GM18868 (cell line): Measurements from ENCODE around the gene GALNT12.

Experiments used
- ATAC-seq: cut with Tn5 transposase; IDR thresholded peaks from one replicate; pipeline ENCODE4 v1.9.1; 2021; ENCODE audit warnings: mild to moderate bottlenecking, moderate library complexity; ENCODE audit not compliant: unreplicated experiment

GALNT12 gene

DNA sequence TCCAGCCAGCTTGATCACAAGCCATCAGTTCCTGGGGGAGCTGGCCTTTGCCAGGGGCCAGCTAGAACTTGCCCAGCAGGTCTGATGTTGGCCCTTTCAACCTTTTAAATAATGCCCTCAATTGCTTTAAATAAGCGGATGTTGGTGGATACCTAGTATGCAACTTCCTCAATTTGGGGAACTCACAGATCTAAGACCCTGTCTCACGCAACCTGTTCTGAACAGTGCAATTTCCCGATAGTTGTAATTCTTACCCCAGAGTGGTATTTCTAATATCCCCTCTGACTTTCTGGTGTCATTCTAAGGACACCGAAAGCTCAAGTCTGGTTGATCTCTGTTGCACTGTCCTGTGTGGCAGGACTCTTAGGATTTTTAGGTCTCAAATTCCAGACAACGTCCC, 23.1 kb downstream of the GALNT12 start:
- no peak for ATAC-seq

DNA sequence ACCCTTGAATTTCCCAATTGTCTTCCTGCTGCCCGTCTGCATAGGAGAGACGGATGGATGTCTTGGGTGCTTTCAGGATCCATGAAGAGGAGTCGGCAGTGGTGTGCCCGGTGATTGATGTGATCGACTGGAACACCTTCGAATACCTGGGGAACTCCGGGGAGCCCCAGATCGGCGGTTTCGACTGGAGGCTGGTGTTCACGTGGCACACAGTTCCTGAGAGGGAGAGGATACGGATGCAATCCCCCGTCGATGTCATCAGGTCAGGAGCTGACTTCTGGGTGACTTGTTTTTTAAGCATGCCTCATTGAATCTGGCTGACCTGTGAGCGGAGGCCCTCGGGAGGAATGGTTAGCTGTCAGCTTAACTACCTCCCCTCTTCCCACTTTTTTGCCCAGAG, 24.2 kb downstream of the GALNT12 start:
- ATAC-seq: no peak

DNA sequence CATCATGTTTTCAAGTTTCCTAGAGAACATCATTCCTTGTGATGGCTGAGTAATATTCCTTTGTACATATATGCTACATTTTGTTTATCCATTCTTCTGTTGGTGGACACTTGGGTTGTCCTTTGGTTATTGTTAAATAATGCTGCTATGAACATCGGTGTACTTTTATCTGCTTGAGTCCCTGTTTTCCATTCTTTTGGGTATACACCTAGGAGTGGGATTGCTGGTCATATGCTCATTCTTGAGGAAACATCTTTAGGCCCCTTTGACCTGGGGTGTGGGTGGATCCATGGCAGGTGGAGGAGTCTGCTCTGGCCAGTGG, 25.3 kb downstream of the GALNT12 start:
- ATAC-seq: no peak

- no peak for ATAC-seq
These were observed 25.9 kb downstream of the GALNT12 start for GRCh38 chr9:98833090-98833956.

GRCh38 chr9:98834386-98834785, 26.9 kb downstream of the GALNT12 start:
- no peak for ATAC-seq

DNA sequence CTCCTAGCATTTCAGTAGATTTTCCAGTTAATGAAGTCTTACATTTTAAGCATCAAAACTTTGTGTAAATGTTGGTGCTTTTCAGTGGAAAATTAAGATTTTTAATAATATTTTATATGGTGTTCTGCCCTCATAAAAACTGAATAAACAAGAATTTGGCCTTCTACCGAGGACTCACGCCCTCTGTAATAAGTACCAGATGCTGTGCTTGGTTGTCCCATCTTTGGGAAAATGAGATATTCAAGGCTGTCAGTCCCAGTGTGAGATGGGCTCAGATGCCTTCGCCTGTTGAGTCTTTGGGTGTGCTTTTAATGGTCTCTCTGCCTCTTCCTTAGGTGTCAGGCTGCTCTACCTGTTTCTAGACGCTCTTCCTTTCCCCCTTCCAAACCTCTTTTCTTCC, 28.7 kb downstream of the GALNT12 start:
- no peak for ATAC-seq

DNA sequence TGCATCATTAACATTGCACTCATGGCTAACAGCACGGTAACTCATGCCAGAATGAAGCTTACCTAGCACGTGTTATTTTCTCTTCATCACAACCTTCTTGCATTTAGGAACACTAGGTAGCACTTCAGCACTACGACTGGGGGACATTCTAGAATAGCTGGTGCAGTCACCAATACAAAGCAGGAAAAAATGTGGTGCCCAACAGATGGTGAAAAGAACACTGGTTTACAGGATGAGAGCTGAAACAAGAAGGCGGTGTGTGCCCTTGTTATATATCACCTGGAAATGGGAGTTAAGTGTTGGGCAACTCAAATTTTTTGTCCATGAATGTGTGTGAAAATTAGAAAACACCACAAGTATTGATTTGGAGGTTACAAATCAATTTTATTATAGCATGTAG, 30.0 kb downstream of the GALNT12 start:
- no peak for ATAC-seq

DNA sequence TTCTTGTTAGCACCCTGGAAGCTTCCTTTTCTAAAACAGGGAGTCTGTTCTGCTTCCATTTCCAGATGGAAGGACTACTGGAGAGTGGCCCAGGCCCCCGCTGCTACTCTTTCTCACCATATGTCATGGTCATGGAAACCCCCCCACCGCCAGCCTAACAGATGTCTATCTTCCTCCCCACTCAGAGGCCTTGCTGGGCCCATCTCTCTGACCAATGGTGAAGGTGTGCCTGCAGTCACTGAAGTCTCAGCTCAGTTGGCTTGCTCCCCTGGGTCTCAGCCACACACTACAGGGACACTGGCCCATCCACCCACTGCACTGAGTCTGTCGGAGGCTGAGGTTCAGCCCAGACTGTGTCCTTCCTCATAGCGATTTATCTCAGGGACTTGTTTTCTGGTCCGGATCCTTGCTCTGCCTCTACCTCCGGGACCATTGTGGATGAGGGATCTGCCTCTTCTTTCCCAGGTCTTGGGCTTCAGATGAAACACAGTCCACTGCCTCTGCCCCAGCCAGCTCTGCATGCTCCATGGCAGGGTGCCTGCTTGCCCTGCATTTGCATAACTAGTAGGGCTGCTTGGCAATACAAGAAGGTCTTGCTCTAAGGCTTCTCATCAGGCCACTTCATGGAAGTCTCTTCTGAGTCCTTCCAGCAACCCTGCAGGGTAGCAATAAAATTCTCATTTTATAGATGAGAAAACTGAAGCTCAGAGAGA, 30.8 kb downstream of the GALNT12 start:
- ATAC-seq: no peak

GRCh38 chr9:98838868-98839565, 31.5 kb downstream of the GALNT12 start:
- ATAC-seq: no peak

DNA sequence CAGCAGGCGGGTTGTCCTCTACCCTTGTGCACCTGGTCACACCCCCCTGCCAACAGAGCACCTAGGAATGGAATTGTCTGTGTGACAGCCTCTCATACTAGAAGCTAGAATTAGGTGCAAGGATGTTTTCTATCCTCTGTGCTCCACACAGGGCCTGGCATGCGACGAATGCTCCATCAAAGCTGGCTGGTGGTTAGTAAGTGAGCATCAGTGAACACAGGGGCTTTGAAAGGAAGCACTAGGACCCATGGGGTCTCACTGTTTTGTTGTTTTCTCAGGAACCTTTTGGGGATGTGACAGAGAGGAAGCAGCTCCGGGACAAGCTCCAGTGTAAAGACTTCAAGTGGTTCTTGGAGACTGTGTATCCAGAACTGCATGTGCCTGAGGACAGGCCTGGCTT, 32.3 kb downstream of the GALNT12 start:
- ATAC-seq: no peak

GRCh38 chr9:98842510-98842909, 35.0 kb downstream of the GALNT12 start:
- ATAC-seq: no peak

DNA sequence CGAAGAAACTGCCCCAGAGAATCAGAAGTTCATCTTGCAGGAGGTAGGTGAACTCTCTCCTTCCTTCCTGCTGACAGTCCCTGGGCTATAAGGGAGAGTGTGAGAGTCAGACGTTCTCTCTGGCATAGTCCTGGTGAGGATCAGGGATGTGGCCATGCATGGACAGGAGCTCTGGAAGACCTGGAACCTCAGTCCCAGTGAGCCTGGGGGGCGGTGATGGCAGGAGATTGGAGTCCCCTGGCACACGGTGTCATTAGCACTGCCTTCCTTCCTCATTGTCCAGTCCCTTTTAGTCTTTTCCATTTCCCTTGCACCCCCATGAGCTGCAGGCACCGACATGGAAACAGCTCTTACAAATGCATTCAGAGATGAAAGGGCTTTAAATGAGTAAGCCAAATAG, 38.6 kb downstream of the GALNT12 start:
- ATAC-seq: no peak

DNA sequence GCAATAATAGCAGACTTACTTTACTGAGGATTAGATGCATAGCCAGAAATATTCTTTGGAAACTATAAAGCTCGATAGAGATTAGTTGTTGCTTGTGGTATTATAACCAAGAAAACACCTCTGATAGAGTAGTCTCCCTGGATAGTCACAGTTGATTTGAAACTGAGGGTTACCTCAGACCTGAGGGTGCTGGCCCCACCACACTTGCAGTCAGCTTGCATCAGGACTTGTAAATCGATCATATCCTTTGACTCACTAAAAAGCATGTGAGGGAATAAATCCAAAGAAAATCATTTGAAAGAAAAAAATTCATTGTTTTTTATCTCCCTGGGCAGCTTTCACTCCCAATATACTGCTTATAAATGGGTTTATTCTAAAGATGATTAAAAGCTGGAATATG, 39.4 kb downstream of the GALNT12 start:
- no peak for ATAC-seq

DNA sequence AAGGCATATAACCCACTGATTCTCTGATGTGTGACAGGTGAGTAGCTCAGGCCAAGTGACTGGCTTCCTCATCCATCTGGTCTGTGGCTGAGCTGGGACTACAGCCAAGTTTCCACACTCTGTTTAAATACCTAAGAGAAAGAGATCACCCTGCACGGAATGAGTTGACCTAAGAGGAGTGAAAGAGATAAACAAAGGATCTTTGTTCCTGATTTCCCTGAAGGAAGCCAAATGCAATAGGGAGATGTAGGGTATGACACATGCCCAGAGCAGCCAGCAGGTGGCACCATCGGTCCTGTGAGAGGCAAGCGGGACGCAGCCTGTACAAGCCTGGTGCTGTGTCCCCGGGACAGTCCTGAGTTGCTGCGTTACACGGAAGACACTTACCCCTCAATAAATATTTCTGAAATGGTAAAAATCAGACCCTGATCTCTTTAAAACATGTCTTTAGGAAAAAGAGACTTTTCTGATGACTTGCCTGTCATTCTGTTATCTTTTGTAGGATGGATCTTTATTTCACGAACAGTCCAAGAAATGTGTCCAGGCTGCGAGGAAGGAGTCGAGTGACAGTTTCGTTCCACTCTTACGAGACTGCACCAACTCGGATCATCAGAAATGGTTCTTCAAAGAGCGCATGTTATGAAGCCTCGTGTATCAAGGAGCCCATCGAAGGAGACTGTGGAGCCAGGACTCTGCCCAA, 41.1 kb downstream of the GALNT12 start:
- ATAC-seq: peak; percentile 92

DNA sequence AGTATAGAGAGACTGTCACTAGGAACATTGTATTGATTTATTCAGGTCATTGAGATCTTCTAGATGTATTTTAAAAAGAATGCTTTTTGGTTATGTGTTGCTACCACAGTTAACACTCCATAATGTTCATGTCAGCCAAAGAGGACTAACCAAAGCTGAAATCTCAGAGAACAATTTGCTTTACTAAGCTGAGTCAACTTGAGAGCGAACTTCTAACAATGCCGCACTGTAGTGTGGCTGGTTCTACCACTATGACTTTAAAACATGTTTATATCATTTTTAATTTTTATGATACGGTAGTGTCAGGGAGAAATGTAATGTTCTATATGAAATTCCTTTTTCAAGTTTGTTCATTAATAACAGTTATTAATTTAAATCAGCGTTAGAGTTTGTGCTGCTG, 42.1 kb downstream of the GALNT12 start:
- no peak for ATAC-seq

- no peak for ATAC-seq
These were observed 43.6 kb downstream of the GALNT12 start for GRCh38 chr9:98850851-98851729.

- no peak for ATAC-seq
These were observed 44.4 kb downstream of the GALNT12 start for GRCh38 chr9:98851730-98852459.

GRCh38 chr9:98852460-98852734, 44.9 kb downstream of the GALNT12 start:
- ATAC-seq: no peak

- ATAC-seq: no peak
These were observed 45.5 kb downstream of the GALNT12 start for GRCh38 chr9:98852961-98853360.

GRCh38 chr9:98854266-98854665, 46.8 kb downstream of the GALNT12 start:
- no peak for ATAC-seq
